IMR-90 (cell line): Measurements from ENCODE around the gene ABCA7. TPM values are rescaled to one million over a fixed set of nuclear protein-coding genes. Genes with fewer than 3 reads are reported as not detected.

Experiments used
- MAFK ChIP-seq: IDR thresholded peaks from 2 replicates; pipeline ENCODE4 v1.6.1; 2012; ENCODE audit warnings: low read depth, low read length, improper control_type of control experiment
- MXI1 ChIP-seq: IDR thresholded peaks from 2 replicates; pipeline ENCODE4 v1.6.1; 2012; ENCODE audit warnings: low read depth, mild to moderate bottlenecking, low read length, moderate library complexity, borderline replicate concordance
- POLR2A ChIP-seq: IDR thresholded peaks from 2 replicates; pipeline ENCODE4 v1.6.1; 2012; ENCODE audit warnings: mild to moderate bottlenecking, low read depth, low read length
- RAD21 ChIP-seq: IDR thresholded peaks from 2 replicates; pipeline ENCODE4 v1.6.1; 2012; ENCODE audit warnings: low read length, improper control_type of control experiment
- polyA plus RNA-seq, 3 experiments: library from polyadenylated mRNA; depleted of rRNA; stranded (reverse); fragments of >200 nt; gene quantifications; 2 replicates each; pipeline ENCODE4 v1.2.3, GENCODE V29; 2012; ENCODE audit warnings: low replicate concordance in 1 of 3
- total RNA-seq: library from RNA; depleted of rRNA; stranded (reverse); fragments of >200 nt; gene quantifications from 2 replicates; pipeline ENCODE4 v1.2.3, GENCODE V29; 2012
- TF ChIP-seq, protein P1 (sequence below): conservative IDR thresholded peaks from 2 replicates; pipeline ENCODE4 v1.5.1; 2012; ENCODE audit warnings: mild to moderate bottlenecking, low read depth, low read length, improper control_type of control experiment

ABCA7 gene
- total and polyA plus RNA-seq, 2 of the 4 experiments (the other 2 are of a cell fraction), result 0.36 to 3.3 TPM

DNA sequence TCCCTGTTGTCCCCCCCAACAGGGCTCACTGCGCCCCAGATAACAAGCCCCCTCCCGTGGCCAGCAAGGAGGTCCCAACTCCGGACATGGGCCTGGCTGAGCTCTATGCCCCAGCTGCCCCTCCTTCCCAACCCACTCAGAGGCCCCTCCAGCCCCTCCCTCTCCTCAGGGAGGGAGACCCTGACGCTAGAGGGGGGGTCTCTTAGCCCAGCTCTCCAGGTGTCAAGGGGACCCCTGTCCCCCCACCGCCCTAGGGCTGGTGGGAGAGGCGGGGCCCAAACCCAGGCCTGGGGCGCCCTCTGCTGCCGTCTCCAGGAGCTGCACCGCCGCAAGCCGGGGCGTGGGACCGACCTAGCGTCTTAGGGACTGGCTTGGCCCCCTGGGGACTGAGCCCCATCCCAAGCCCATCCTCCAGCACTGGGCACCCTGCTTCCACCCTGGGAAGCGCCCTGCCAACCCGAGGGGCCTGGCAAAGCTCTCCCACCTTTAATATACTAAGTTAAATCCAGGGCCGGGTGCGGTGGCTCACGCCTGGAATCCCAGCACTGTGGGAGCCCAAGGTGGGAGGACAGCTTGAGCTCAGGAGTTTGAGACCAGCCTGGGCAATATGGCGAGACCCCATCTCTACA, 38.3 kb upstream of the ABCA7 start (continued):
- TF ChIP-seq MXI1 (no peak), MAFK (no peak), POLR2A (no peak), RAD21 (peak; percentile 75)
- TF ChIP-seq, protein P1, sequence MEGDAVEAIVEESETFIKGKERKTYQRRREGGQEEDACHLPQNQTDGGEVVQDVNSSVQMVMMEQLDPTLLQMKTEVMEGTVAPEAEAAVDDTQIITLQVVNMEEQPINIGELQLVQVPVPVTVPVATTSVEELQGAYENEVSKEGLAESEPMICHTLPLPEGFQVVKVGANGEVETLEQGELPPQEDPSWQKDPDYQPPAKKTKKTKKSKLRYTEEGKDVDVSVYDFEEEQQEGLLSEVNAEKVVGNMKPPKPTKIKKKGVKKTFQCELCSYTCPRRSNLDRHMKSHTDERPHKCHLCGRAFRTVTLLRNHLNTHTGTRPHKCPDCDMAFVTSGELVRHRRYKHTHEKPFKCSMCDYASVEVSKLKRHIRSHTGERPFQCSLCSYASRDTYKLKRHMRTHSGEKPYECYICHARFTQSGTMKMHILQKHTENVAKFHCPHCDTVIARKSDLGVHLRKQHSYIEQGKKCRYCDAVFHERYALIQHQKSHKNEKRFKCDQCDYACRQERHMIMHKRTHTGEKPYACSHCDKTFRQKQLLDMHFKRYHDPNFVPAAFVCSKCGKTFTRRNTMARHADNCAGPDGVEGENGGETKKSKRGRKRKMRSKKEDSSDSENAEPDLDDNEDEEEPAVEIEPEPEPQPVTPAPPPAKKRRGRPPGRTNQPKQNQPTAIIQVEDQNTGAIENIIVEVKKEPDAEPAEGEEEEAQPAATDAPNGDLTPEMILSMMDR, result peak; percentile 79
